HG02840 (cell line): ENCODE data around the gene CEP250.

Experiments
- ATAC-seq: cut with Tn5 transposase; IDR thresholded peaks from one replicate; pipeline ENCODE4 v1.9.1; 2021; ENCODE audit warnings: mild to moderate bottlenecking, moderate library complexity, moderate number of reproducible peaks; ENCODE audit not compliant: unreplicated experiment, low FRiP score

The CEP250 gene

DNA sequence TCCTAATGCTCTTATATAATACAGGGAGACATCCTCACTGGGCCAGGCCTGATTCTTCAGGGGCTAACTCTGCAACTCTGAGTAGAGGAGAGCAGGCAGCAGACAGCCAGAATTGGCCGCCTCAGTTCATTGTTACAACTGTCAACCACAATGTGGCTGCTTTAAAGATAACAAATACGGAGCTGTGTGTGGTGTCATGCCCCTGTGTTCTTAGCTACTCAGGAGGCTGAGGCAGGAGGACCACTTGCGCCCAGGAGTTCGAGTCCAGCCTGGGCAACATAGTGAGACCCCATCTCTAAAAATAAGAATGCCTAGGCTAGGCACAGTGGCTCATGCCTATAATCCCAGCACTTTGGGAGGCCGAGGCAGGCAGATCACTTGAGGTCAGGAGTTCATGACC, 34.3 kb downstream of the CEP250 start:
- no peak for ATAC-seq

- peak; percentile 79 for ATAC-seq
Measured at GRCh38 chr20:35490736-35491181, 35.4 kb downstream of the CEP250 start.

DNA sequence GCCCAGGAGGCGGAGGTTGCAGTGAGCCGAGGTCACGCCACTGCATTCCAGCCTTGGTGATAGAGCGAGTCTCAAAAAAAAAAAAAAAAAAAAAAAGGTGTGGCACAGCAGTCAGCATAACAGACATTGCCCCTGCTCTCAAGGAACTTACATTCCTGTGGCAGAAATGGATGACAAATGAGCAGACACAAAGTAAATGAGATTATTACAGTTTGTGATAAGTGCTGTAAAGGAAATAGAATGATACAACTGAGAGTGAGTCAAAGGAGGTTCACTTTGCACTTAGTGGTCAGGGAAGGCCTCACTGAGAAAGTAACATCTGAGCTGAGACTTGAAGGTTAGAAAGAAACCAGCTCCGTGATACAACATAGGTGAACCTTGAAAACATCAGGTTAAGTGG, 36.4 kb downstream of the CEP250 start:
- ATAC-seq: no peak

DNA sequence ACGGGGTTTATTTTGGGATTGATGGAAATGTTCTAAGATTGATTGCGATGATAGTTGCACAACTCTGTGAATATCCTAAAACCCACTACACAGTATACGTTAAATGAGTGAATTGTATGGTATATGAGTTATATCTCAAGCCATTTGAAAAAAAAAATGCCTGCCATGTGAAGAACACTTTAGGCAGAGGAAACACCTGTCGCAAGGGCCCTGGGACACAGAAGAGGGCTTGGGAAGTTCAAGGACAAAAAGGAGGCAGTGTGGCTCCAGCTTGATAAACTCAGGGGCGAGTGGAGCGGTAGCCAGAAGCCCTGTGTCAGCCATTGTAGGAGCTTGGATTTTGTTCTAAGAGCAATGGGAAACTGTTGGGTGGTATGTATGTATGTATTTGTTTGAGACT, 37.0 kb downstream of the CEP250 start:
- ATAC-seq: no peak

GRCh38 chr20:35496481-35496880, 41.1 kb downstream of the CEP250 start:
- ATAC-seq: no peak

GRCh38 chr20:35497320-35497719, 41.9 kb downstream of the CEP250 start:
- ATAC-seq: no peak

DNA sequence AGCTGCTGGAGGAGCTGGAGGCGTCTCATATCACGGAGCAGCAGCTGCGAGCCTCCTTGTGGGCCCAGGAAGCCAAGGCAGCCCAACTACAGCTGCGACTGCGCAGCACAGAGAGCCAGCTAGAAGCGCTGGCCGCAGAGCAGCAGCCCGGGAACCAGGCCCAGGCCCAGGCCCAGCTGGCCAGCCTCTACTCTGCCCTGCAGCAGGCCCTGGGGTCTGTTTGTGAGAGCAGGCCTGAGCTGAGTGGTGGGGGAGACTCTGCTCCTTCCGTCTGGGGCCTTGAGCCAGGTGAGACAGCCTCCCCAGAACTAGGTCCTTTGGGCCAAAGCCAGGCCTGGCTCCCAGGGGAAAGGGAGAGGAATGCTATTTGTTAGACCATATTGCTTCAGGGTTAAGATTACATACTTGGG, 42.4 kb downstream of the CEP250 start:
- no peak for ATAC-seq

GRCh38 chr20:35499271-35499670, 43.9 kb downstream of the CEP250 start:
- no peak for ATAC-seq

DNA sequence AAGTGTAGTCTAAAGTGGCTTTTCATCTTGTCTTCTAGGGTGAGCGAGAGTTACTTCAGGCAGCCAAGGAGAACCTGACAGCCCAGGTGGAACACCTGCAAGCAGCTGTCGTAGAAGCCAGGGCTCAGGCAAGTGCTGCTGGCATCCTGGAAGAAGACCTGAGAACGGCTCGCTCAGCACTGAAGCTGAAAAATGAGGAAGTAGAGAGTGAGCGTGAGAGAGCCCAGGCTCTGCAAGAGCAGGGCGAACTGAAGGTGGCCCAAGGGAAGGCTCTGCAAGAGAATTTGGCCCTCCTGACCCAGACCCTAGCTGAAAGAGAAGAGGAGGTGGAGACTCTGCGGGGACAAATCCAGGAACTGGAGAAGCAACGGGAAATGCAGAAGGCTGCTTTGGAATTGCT, 47.0 kb downstream of the CEP250 start:
- peak; percentile 60 for ATAC-seq

GRCh38 chr20:35503281-35503680, 47.9 kb downstream of the CEP250 start:
- ATAC-seq: no peak

GRCh38 chr20:35503841-35504561, 48.6 kb downstream of the CEP250 start:
- no peak for ATAC-seq

DNA sequence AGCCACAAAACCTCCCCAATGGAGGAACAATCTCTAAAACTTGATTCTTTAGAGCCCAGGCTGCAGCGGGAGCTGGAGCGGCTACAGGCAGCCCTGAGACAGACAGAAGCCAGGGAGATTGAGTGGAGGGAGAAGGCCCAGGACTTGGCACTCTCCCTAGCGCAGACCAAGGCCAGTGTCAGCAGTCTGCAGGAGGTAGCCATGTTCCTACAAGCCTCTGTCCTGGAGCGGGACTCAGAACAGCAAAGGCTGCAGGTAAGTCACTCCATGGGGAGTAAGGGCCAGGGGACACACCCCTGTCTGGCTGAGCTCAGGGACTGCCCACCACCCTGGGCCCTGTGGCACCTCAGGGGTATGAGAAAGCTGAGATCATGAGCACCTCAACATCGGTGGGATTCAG, 49.4 kb downstream of the CEP250 start:
- ATAC-seq: no peak

GRCh38 chr20:35506179-35506578, 50.8 kb downstream of the CEP250 start:
- ATAC-seq: no peak

GRCh38 chr20:35506872-35507638, 51.7 kb downstream of the CEP250 start:
- ATAC-seq: no peak

GRCh38 chr20:35508493-35509218, 53.3 kb downstream of the CEP250 start:
- ATAC-seq: no peak

DNA sequence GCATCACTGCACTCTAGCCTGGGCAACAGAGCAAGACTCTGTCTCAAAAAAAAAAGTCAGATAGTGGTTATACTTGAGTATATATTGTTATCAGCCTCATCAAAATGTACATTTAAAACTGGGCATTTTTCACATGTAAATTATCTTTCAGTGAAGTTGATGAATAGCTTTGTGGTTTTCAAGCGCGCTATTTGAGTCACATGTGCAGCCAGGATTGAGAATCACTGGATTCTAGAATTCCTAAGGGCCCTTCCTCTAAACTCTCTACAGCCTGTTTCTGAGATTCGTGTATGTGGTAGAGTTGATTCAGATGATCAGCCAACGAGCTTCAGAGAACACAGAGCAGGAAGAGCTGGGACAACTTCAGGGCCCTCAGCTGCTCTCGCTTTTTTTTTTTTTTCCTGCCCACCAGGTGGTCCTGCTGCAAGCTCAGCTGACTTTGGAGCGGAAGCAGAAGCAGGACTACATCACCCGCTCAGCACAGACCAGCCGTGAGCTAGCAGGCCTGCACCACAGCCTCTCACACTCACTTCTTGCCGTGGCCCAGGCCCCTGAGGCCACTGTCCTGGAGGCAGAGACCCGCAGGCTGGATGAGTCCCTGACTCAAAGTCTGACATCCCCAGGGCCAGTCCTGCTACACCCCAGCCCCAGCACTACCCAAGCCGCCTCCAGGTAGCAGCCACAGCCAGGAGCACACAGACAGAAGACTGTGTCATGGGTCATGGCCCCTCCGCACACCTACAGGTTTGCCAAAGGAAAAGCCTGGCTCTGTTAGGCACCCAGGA, 55.7 kb downstream of the CEP250 start:
- ATAC-seq: no peak

DNA sequence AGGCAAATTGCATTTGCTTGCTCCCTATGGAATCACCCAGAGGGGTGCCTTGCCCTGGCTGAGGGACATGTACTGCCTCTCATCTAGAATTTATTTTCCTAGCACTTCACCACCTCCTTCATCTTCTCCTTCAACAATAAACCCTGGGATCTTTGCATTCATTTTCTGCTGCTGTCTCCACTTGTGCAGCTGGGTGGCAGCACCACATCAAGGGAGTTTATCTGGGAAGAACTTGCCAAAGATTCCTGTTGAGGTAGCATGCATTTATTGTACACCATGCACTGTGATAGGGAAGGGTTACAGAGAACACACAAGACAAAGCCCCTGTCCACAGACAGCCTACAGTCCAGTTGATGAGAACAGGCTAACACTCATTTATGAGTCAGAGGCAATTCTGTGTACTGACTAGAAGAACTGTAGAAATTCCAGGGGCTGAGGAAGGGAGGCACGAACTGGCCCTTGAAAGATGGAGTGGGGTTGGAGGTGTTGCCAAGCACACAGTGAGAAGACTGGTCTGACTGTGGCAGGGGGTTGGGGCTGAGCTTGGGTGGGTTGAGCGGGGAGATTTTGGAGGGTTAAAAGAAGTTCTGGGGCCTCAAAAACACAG, 56.5 kb downstream of the CEP250 start:
- ATAC-seq: no peak

DNA sequence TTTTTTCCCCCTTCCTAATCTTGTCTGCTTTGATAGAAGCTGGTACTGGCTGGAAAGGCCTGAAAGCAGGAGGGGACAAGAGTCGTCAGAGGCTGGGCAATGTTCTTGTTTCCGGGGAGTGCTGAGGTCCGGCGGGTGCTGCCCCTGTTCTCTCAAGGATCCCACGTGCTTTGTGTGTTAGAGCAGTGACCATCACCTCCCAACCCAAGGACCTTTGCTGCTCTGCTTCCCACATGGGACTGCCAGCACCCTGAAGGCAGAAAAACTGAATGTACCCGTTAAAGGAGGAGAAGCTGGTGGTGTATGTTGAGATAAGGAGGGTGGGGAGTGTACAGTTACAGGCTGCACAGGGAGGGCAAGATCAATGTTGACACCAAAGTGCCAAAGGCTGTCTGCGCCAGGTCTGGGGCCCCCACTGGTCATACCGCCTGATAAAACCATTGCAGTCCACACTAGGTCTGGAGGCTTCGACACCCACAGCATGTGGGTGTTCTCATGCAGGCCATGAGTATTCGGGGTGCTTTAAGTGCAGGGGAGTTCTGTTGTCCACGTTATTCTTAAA, 59.1 kb downstream of the CEP250 start:
- ATAC-seq: no peak

DNA sequence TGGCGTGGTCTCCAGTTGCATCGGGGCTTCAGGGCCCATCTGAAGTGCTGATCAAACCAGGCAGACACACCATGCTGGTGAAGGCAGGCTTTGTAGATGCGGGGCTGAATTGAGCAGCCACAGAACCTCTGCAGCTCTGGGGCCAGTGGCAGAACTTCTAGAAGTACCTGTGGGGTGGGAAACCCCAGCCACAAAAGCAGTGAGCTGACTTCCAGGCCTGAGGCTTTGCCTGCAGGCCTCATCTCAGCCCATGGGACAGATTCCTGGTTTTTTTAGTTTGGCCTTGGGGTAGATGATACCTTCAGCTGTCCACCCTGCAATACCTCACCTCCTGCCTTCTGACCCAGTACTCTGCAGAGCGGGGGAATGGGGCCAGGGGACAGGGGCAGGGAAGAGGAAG, 59.9 kb downstream of the CEP250 start:
- ATAC-seq: no peak
